Iris pigment epithelial cell (primary cell): ENCODE results near the gene VSIR.

ENCODE experiments used
- DNase-seq: peaks from one replicate; pipeline ENCODE4 v3.0.0-alpha.2; 2011; ENCODE audit warnings: low read depth

VSIR gene

DNA sequence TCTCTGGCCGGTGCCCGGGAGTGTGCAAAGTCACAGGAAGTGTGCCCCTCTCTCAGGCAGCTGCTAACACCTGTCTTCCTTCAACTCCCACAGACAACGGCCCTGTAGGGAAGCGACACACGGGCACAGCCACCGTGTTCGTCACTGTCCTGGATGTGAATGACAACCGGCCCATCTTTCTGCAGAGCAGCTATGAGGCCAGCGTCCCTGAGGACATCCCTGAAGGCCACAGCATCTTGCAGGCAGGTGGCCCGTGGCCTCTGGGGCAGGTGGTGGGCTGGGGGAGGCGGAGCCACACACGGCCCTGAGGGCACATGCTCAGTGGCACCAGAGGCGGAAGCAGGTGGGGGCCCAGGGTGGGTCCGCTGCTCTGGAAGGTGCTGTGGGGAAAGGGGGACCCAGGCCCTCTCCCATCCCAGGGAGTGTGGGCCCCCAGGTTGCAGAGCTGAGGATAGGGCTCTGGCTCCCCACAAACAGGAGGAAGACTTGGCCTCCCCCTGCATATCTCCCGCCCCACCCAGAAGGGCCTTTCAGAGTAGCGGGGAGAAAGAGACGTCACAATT is 60.7 kb downstream of the VSIR start:
- DNase-seq, result no peak

DNA sequence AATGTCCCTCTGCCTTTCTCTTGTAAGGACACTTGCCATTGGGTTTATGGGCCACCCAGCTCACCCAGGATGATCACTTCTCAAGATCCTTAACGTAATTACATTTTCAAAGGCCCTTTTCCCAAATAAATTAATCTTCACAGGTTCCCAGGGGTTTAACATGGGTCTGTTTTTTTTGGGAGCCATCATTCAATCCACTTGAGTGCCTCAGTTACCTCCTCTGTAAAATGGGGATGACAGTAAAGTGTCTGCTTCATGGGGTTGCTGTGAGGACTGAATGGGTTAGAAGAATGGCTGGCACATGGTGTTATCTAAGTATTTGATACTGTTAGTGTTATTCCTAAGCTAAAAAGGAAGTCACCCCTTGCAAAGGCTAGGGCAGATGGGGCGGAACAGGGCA is 61.1 kb downstream of the VSIR start:
- no peak for DNase-seq

DNA sequence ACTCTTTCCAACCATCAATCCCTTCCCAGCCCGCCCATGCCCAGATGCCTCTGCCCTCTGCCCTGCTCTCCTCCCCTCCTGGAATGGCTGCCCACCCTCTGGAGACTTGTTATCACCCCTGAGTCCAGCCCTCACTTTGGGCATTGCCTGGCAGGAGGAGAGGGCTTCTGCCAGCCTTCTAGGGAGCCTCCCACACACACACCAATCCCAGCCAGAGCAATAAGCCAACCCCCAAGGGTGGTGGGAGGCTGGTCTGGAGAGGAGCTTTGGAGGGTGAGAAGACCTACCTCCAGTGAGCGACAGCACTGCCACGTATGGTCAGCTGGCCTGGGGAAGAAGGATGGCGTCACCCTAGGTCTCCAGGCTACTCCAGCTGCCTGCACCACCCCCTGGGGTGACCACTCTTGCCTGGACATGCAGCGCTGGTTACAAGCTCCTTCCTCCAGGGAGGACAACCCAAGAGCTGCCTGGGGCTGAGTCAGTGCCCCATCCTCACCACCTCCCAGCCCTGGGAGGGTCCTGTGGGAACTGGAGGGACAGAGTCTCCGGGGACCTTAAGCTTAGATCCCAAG is 62.2 kb downstream of the VSIR start:
- no peak for DNase-seq

DNA sequence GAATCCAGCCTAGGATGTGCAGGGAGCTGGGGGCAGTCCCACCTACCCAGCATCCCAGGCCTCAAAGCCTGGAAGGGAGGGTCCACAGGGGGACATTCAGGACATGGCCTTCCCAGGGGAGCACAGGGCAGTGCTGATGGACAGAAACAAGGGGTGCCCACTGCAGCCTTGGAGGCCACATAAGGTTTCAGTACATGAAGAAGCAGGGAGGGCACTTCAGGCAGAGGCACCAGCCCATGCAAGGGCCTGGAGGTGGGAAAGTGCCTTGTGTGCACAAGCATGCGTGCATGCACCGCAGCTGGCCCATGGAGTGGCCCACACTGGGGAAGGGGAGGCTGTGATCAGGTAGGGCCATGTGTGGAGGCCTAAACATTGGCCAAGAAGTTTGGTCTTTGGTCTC is 62.8 kb downstream of the VSIR start:
- DNase-seq, result no peak

DNA sequence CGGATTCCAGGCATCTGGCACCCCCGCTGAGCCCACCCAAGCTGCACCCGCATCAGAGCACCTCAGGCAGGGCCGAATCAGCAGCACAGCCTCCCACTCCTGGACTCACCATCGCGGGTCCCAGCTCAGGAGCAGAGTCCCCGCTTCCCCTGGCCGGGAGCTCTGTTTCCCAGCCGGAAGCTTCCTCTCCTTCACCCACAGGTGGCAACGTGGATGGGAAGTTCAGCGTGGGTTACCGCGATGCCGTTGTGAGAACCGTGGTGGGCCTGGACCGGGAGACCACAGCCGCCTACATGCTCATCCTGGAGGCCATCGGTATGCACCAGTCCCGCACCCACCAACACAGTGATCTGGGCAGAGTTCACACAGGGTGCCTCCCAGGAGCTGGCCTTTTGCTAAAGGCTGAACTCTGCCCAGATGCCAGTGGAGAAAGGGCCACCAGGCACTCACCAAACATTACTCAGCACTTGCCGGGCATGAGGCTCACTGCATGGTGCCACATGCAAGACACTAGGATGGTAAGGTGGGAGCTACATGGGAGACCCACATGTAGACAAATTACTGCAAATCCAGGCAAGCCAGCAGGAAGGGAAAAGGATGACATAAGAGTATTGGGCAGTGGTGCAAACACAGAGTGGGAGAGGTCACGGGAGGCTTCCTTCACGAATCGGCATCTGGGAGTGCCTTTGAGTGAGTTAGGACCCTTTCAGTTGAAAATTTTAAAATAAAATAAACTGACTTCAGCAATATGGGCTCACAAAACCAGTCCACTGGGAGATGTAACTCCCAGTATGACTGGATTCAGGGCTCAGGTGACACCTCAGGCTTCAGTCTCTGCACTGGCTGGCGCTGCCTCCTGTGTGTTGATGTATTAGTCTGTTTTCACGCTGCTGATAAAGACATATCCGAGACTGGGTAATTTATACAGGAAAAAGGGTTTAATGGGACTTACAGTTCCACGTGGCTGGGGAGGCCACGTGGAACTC is 64.1 kb downstream of the VSIR start:
- no peak for DNase-seq

DNA sequence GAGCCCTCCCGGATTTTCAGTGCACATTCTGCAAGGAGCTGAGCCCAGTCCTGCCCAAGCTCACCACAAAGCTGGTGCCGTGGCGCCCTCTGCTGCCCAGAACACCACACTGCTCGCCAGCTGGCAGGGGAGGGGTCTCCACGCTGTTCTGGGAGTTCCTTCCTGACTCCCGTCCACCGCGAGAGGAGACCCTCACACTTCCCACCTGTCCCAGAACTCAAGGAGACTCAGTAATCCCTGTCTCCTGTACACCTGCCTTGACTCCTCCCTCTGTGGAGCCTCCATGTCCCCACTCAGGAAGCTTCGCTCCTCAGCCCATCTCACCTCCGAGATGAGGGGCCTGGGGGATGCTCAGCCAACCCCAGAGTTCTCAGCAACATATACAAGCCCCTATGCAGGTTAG is 65.0 kb downstream of the VSIR start:
- peak; percentile 22 for DNase-seq

DNA sequence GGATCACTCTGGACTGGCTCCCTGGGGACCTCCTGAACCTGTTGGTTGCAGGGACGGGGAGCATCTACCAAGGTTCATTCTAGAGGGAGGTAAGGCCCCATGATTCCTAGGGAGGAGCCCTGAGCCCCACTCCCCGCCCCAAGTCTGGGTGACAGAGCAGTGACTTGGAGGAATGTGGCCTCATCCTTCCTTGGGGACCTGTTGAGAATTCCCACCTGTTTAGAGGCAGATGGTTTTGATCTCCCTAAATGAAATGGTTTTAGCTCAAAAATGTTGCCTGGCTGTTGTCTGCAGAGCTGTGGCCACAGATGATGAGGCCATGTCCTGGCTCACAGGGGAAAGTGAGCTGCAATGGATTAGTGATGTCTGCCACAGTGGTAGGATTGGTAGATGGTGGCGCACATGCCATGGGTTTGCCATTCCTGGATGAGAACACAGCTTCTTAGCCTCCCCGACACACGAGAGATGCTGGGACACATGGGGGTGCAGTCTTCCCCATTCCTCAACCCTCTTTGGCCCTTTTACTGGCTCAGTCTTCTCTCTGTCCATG is 66.0 kb downstream of the VSIR start:
- DNase-seq, result no peak

DNA sequence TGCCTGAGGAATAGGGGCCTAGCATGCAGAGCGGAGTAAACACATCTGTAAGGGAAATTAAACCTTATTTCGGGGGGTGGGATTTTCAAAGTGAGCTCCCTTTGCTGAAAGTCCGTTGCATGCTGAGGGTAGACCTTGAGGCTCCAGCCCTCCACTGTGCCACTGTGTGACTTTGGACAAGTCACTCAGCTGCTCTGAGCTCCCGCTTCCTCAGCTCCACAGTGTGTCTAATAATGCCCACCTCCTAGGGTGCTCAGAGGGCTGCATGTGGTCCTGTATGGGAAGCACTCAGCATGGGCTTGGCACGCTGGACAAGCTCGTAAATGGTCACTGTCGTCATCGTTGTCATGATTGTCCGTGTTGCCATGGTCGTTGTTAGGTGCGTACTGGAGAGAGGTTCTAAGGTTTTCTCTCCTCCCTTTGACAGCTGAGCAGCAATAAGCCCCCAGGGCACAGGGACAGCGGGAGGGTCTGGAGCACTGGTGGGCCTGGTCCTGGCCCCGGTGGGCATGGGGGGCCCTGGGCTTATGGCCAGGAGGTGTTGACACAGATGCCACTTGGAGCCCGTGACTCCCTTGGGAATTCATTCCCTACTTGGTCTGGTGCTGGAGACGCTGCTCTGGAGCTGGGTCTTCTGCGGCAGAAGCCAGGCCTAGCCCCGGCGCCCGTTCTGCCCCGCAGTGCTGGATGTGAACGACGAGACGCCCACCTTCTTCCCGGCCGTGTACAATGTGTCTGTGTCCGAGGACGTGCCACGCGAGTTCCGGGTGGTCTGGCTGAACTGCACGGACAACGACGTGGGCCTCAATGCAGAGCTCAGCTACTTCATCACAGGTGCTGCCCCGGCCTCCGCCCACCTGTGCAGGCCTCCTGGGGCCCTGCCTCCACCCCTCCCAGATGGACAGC is 66.9 kb downstream of the VSIR start:
- DNase-seq, result no peak

DNA sequence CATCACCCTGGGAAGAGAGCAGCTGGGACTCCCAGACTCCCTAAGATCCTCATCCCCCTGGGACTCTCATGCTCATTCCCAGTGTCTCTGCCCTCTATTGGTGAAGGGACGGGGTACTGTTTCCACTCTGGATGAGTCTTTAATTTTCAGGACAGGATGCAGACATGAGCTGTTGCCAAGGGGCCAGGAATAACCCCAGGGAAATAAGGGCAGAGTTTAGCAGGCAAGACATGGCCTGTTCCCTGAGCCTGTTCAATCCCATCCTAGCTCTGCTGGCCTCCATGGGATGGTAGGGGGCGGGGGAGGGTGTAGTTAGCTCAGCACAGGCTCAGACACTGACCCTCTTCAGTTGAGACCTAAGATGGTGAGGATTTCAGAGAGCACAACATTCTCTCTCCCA is 67.7 kb downstream of the VSIR start:
- no peak for DNase-seq

DNA sequence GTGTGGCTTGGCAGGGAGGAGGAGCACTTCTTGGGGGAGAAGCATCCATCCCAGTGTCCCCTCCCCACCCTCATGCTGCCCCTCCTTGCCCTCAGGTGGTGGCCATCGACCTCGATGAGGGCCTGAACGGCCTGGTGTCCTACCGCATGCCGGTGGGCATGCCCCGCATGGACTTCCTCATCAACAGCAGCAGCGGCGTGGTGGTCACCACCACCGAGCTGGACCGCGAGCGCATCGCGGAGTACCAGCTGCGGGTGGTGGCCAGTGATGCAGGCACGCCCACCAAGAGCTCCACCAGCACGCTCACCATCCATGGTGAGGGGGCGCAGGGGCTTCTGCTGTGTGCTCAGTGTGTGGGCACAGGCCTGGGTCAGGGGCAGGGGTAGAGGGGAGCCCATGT is 68.5 kb downstream of the VSIR start:
- DNase-seq, result no peak

DNA sequence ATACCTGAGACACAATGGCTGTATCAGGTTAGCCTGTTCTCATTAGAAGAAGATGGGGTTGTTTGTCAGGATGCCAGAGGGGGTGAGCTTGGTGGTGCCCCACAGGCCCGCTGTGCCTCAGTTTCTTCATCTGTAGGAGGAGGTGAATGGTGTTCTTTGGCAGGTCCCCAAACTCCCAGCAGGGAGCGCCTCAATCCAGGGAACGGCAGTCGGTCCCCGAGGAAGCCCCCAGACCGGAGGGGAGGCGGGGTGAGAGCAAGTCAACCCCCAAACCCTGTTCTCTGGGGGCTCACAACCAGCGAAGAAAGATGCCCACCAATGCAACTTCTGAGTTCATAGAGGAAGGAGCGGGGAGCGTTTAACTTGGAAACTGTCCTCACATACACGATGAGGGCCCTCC is 69.7 kb downstream of the VSIR start:
- DNase-seq, result no peak

DNA sequence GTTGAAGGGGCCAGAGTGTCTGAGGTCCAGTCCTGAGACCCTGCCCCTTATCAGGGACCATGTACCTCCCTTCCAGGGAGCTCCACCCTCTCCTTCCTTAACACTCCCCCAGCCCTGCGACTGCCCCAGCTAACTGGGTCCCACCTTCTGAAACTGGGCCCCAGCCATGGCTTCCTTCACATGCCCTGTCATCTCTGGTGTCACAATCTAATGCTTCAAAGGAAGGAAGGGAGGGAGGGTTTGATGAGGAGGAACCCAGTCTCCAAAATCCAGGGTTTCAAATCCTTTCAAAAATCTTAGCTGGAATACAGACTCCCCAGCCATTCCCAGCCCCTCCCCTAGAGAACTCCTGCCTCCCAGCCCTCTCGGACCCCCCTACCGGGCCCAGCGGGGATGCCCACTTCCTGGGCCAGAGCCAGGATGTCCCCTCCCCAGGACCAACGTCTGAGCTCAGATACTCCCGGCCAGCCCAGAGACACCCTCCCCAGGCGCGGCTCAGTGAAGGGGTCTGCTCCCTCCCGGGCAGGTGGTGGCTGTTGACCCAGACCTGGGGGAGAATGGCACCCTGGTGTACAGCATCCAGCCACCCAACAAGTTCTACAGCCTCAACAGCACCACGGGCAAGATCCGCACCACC is 71.7 kb downstream of the VSIR start:
- DNase-seq, result no peak

DNA sequence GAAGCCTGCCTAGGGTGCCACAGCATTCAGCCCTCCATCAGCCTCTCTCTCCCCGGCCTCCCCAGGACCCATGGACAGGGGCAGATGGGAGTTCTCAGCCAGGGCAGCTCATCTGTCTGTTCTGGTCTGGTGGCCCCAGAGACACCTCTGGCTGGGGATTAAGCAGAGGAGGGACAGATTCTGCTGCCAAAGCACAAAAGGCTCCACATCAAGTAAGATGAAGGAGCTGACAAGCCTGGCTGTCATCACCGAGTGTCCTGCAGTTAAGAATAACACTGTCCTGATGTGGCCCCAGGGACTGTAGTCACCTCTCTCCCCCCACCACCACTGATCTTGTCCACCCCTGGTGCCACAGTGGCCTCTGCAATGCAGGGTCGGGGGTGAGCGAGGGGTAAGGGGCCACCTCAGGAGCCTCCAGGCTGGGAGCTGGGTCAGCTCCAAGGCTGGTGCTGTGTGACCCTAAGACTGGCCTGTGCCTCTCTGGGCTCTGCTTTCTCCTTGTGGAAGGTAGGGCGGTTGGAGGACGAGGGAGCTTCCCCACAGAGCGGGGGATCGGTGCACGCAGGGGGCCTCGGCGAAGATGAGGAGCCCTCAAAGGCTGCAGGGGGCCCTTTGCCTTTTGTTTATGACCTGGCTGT is 72.5 kb downstream of the VSIR start:
- DNase-seq, result no peak

DNA sequence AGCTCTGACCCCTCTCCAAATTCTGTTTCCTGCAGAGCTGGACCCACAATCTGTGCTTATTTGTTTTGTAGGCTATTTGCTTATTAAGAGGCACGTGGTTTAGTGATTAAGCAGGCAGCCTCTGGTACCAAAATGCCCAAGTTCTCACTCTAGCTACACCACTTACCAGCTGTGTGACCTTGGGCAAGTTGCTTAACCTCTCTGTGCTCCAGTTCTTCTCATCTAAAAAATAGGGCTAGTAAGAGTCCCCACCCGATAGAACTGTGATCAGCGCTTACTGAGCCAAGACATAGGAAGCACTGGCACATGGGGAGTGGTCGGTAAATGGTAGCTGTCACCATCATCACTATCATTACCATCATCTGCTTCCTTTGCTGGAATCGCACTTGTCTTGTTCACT is 74.6 kb downstream of the VSIR start:
- DNase-seq, result no peak

DNA sequence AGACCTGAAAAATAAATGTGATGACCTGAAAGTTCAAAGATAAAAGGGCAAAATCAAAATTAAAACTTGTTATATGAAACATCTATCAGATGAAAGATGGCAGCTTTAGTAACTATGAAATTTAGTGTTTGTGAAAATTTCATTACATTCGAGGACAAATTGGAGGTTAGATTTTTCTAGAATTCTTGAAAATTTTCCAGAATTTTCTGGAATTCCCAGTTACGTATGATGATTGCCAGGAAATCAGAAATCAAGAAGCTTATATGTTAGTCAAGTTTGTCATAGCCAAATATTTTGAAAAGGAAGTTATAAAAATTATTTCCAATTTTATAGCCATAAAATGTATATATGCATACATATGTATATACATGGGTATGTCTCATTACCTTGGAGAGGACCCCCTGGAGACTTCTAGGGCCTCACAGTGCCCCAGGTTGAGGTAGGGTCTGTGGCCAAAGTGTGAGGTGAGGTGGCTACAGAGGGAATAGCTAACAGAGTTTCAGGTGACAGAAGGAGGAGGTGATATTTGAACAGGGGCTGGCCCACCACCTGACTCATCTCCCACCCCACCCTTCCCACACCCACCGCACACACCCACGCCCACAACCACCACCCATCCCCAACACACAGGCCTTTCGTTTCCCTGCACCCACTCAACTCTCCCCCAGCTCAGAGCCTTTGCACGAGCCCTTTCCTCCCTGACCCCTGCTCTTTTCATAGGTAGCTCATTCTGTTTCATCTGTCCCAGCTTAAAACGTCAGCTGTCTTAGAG is 75.2 kb downstream of the VSIR start:
- DNase-seq, result no peak
